Right ventricle myocardium superior (tissue), 1 donor: ENCODE measurements around the gene LHFPL6. TPM values are rescaled to one million over a fixed set of nuclear protein-coding genes. Genes with fewer than 3 reads are reported as not detected.

ENCODE experiments used
- ATAC-seq: fragments of 200-7000 bp; cut with Tn5 transposase; one replicate; pipeline ENCODE4 v1.9.1; 2020; ENCODE audit warnings: mild to moderate bottlenecking; ENCODE audit not compliant: poor library complexity
- DNase-seq: peaks from one replicate; pipeline ENCODE4 v3.0.0-alpha.2; 2020
- intact Hi-C: fragments of 100-400 bp; cut with DNase I; formaldehyde crosslinking; loops from one replicate; pipeline ENCODE4 v1.11.2; 2022
- total RNA-seq: library from RNA; stranded (reverse); fragmentation: NEBNext Ultra II Directional; extraction: Animal tissue kit (Norgen Biotek cat#: 25700); gene quantifications from one replicate; pipeline ENCODE4 v1.2.1, GENCODE V29; 2021
- donor health status: DM: no; HTN: yes; CAD: no; lungs with severe emphysema.

LHFPL6 gene
- total RNA-seq, 1 donor from 2014 or later: 53.0 TPM

- no peak for ATAC-seq
- DNase-seq: no peak
- intact Hi-C loops: no loop called here
These were observed 36.6 kb downstream of the LHFPL6 start for GRCh38 chr13:39566216-39566869.

GRCh38 chr13:39565036-39565949 is 37.7 kb downstream of the LHFPL6 start:
- DNase-seq (no peak), ATAC-seq (peak; percentile 48)
- intact Hi-C loops: no loop called here

GRCh38 chr13:39563470-39563735 is 39.6 kb downstream of the LHFPL6 start:
- ATAC-seq (no peak), DNase-seq (no peak)
- intact Hi-C loops: no loop called here

GRCh38 chr13:39561971-39562370 is 41.0 kb downstream of the LHFPL6 start:
- no peak for DNase-seq
- intact Hi-C loops: no loop called here
- ATAC-seq: no peak

GRCh38 chr13:39559847-39560246 is 43.1 kb downstream of the LHFPL6 start:
- DNase-seq: no peak
- no peak for ATAC-seq
- intact Hi-C loops: no loop called here

- intact Hi-C loops: no loop called here
- ATAC-seq (no peak), DNase-seq (no peak)
These were observed 45.6 kb downstream of the LHFPL6 start for GRCh38 chr13:39557285-39557955.

- ATAC-seq (no peak), DNase-seq (no peak)
- intact Hi-C loops: no loop called here
These were observed 46.1 kb downstream of the LHFPL6 start for GRCh38 chr13:39556866-39557265.

- ATAC-seq (no peak), DNase-seq (no peak)
- intact Hi-C loops: no loop called here
These were observed 48.6 kb downstream of the LHFPL6 start for GRCh38 chr13:39554371-39554770.

GRCh38 chr13:39552246-39552645 is 50.7 kb downstream of the LHFPL6 start:
- ATAC-seq (no peak), DNase-seq (no peak)
- intact Hi-C loops: no loop called here

GRCh38 chr13:39550931-39551330 is 52.1 kb downstream of the LHFPL6 start:
- no peak for ATAC-seq
- intact Hi-C loops: no loop called here
- no peak for DNase-seq

GRCh38 chr13:39547108-39547507 is 55.9 kb downstream of the LHFPL6 start:
- no peak for DNase-seq
- intact Hi-C loops: no loop called here
- ATAC-seq: no peak

GRCh38 chr13:39542361-39542760 is 60.6 kb downstream of the LHFPL6 start:
- DNase-seq: no peak
- no peak for ATAC-seq
- intact Hi-C loops: no loop called here

- DNase-seq: no peak
- intact Hi-C loops: no loop called here
- ATAC-seq: no peak
These were observed 61.9 kb downstream of the LHFPL6 start for GRCh38 chr13:39540929-39541605.

GRCh38 chr13:39538816-39539790 is 63.9 kb downstream of the LHFPL6 start:
- DNase-seq: no peak
- ATAC-seq: no peak
- intact Hi-C loops: no loop called here

- DNase-seq (no peak), ATAC-seq (no peak)
- intact Hi-C loops: no loop called here
These were observed 66.1 kb downstream of the LHFPL6 start for GRCh38 chr13:39536906-39537305.

- intact Hi-C loops: no loop called here
- no peak for DNase-seq
- peak; percentile 21 for ATAC-seq
These were observed 66.7 kb downstream of the LHFPL6 start for GRCh38 chr13:39536274-39536673.

GRCh38 chr13:39533651-39534150 is 69.3 kb downstream of the LHFPL6 start:
- DNase-seq (no peak), ATAC-seq (no peak)
- intact Hi-C loops: no loop called here

- no peak for DNase-seq
- intact Hi-C loops: no loop called here
- ATAC-seq: no peak
These were observed 71.3 kb downstream of the LHFPL6 start for GRCh38 chr13:39531646-39532045.
